K562 (cell line): ENCODE measurements around the gene CENPE. TPM values are rescaled to one million over a fixed set of nuclear protein-coding genes. Genes with fewer than 3 reads are reported as not detected.

ENCODE experiments used
- ATAC-seq: fragments of 200-7000 bp; cut with Tn5 transposase; 3 replicates; pipeline ENCODE4 v1.9.1; 2020; ENCODE audit warnings: moderate library complexity
- BruUV-seq: library from RNA; stranded (reverse); fragments of 400-500 nt; replicated peaks from 2 replicates; lab custom pipeline; 2021; lab: Mats Ljungman, UMichigan
- CTCF ChIA-PET: fragments of 300-600 bp; formaldehyde crosslinking; extraction: SDS; loops from one replicate; lab custom pipeline; 2021; ENCODE audit warnings: low intra/inter-chr PET ratio; lab: Yijun Ruan, JAX
- POLR2A ChIA-PET: fragments of 300-600, 350-650 bp; sonication (Branson Sonifier 250); formaldehyde crosslinking; extraction: SDS; loops from one replicate; lab custom pipeline; 2021; ENCODE audit warnings: antibody characterized with exemption, inconsistent platforms; lab: Yijun Ruan, JAX
- DNase-seq, 4 experiments: peaks; one replicate each; pipeline versions ENCODE4 v3.0.0 to v3.0.0-alpha.2; 2011 to 2018; ENCODE audit warnings: low spot score in 3 of 4, mixed read lengths in 3 of 4; ENCODE audit errors: extremely low read depth in 1 of 4
- FAIRE-seq: peaks from 2 replicates; lab custom pipeline; 2011; peaks lifted over from hg19 to GRCh38; lab: Jason Lieb, UNC
- H2AFZ ChIP-seq: 2 replicates; pipeline ENCODE4 v1.6.0; 2011; ENCODE audit warnings: low read depth, low read length, control low read depth, inconsistent platforms
- H3K27ac ChIP-seq: fragments of 200-600 bp; 3 replicates; pipeline ENCODE4 v1.8.0; 2011; ENCODE audit warnings: low read depth, mild to moderate bottlenecking, control low read depth, inconsistent platforms, low read length, moderate library complexity, mixed read lengths; ENCODE audit errors: extremely low read depth
- H3K27me3 ChIP-seq, 2 experiments: fragments of 300-600 bp in 1 of 2; 2 replicates in 1 of 2; 3 replicates in 1 of 2; pipeline versions ENCODE4 v1.6.0 to v1.8.0; 2011; ENCODE audit warnings: inconsistent platforms in 2 of 2, low read length in 2 of 2, mild to moderate bottlenecking in 1 of 2, mixed read lengths in 1 of 2, moderate library complexity in 1 of 2; ENCODE audit not compliant: control insufficient read depth in 2 of 2, insufficient read depth in 2 of 2
- H3K36me3 ChIP-seq: fragments of 300-600 bp; 3 replicates; pipeline ENCODE4 v1.8.0; 2011; ENCODE audit warnings: mild to moderate bottlenecking, low read length, inconsistent platforms; ENCODE audit not compliant: control insufficient read depth, insufficient read depth
- H3K4me1 ChIP-seq, 2 experiments: fragments of 200-600 bp in 1 of 2; replicated peaks in 1 of 2; 2 replicates in 1 of 2; 3 replicates in 1 of 2; pipeline versions ENCODE4 v1.5.1 to v1.8.0; 2011; ENCODE audit warnings: inconsistent platforms in 2 of 2, low read length in 2 of 2, mild to moderate bottlenecking in 1 of 2, mixed read lengths in 1 of 2, moderate library complexity in 1 of 2; ENCODE audit not compliant: control insufficient read depth in 2 of 2, insufficient read depth in 2 of 2
- H3K4me2 ChIP-seq: 2 replicates; pipeline ENCODE4 v1.6.1; 2011; ENCODE audit warnings: low read length, control low read depth, inconsistent platforms, mixed read lengths; ENCODE audit not compliant: insufficient read depth
- H3K4me3 ChIP-seq: fragments of 200-600 bp; sonication (generic), shearing (Covaris generic); 2 replicates; pipeline ENCODE4 v1.5.1; 2016; ENCODE audit warnings: control low read depth, inconsistent platforms
- H3K79me2 ChIP-seq: fragments of 200-600 bp; 3 replicates; pipeline ENCODE4 v1.8.0; 2011; ENCODE audit warnings: low read length, inconsistent platforms; ENCODE audit not compliant: control insufficient read depth, insufficient read depth
- H3K9ac ChIP-seq, 2 experiments: 2 replicates each; pipeline versions ENCODE4 v1.6.0 to v1.6.1; 2011; ENCODE audit warnings: low read depth in 2 of 2, low read length in 2 of 2, control low read depth in 1 of 2, inconsistent platforms in 1 of 2, mild to moderate bottlenecking in 1 of 2, mixed read lengths in 1 of 2; ENCODE audit not compliant: insufficient read depth in 1 of 2
- H3K9me1 ChIP-seq: one replicate; pipeline ENCODE4 v1.6.0; 2011; ENCODE audit warnings: inconsistent platforms, mild to moderate bottlenecking, low read length, moderate library complexity; ENCODE audit not compliant: control insufficient read depth, insufficient read depth
- H3K9me3 ChIP-seq: replicated peaks from 2 replicates; pipeline ENCODE4 v1.5.1; 2011; ENCODE audit warnings: low read depth, low read length, inconsistent platforms; ENCODE audit not compliant: control insufficient read depth, insufficient read depth
- H4K20me1 ChIP-seq: replicated peaks from 2 replicates; pipeline ENCODE4 v1.6.1; 2011; ENCODE audit warnings: low read length, inconsistent platforms, mixed read lengths; ENCODE audit not compliant: control insufficient read depth, insufficient read depth
- BHLHE40 ChIP-seq: IDR thresholded peaks from 2 replicates; pipeline ENCODE4 v1.6.1; 2011; ENCODE audit warnings: low read length, improper control_type of control experiment
- CBX3 ChIP-seq, 2 experiments: IDR thresholded peaks; 1 replicate in 1 of 2; 2 replicates in 1 of 2; pipeline ENCODE4 v1.6.1; 2012; ENCODE audit warnings: inconsistent platforms in 2 of 2, low read length in 2 of 2, borderline replicate concordance in 1 of 2, control low read depth in 1 of 2
- FOSL1 ChIP-seq: fragments of 200-800 bp; sonication (Bioruptor generic); conservative IDR thresholded peaks from 2 replicates; pipeline ENCODE4 v1.6.1; 2016; ENCODE audit warnings: missing genetic modification characterization, missing compliant biosample characterization
- MCM7 ChIP-seq, 2 experiments: fragments of 450-650 bp; IDR thresholded peaks; 2 replicates each; pipeline ENCODE4 v1.6.1; 2016 to 2018
- NCOA2 ChIP-seq, 2 experiments: fragments of 450-650 bp; IDR thresholded peaks; 2 replicates each; pipeline ENCODE4 v1.6.1; 2018; ENCODE audit warnings: mild to moderate bottlenecking in 2 of 2, moderate library complexity in 1 of 2; ENCODE audit not compliant: partially characterized antibody in 2 of 2
- NFE2 ChIP-seq: IDR thresholded peaks from 2 replicates; pipeline ENCODE4 v1.6.1; 2014; ENCODE audit warnings: antibody characterized with exemption, low read depth
- NR2F6 ChIP-seq: fragments of 450-650 bp; formaldehyde crosslinking; IDR thresholded peaks from 2 replicates; pipeline ENCODE4 v1.4.0; 2020; ENCODE audit warnings: mild to moderate bottlenecking
- PHF8 ChIP-seq: fragments of 200-600 bp; sonication (generic); IDR thresholded peaks from 2 replicates; pipeline ENCODE4 v1.6.1; 2012; ENCODE audit warnings: mixed run types, mild to moderate bottlenecking, inconsistent platforms, low read length, moderate library complexity, borderline replicate concordance
- TFAM ChIP-seq: fragments of 250-450 bp; sonication (Bioruptor Pico); conservative IDR thresholded peaks from 2 replicates; pipeline ENCODE4 v1.5.0; 2021; ENCODE audit warnings: mild to moderate bottlenecking, moderate library complexity
- WGBS: fragments of 100-300 bp; shearing (Covaris generic); methylation state at CpG from one replicate; pipeline ENCODE4 v1.1.6; 2016; ENCODE audit warnings: low coverage, mixed read lengths; ENCODE audit not compliant: insufficient coverage; ENCODE audit errors: missing lambda C conversion rate; 5-methylcytosine and 5-hydroxymethylcytosine counted together
- in situ Hi-C: fragments of 300-500 bp; cut with MboI; formaldehyde crosslinking; loops from 4 replicates; pipeline ENCODE4 v1.15.0; 2018; ENCODE audit warnings: inconsistent platforms, mixed read lengths
- intact Hi-C: fragments of 100-400 bp; cut with micrococcal nuclease; formaldehyde crosslinking; loops from 2 replicates; pipeline ENCODE4 v1.14.2; 2022
- polyA plus RNA-seq, 8 experiments: library from polyadenylated mRNA; depleted of rRNA in 4 of 8; stranded (reverse) in 5 of 8; unstranded in 3 of 8; fragments of >200 nt; fragmentation: Nextera tagmentation in 2 of 8; fragmentation: Illumina TruSeq in 1 of 8; extraction: Ambion mirVana in 2 of 8; extraction: Trizol in 1 of 8; gene quantifications; 2 replicates each; pipeline versions ENCODE4 v1.2.1 to v1.2.3, GENCODE V29; 2011 to 2014; ENCODE audit warnings: inconsistent platforms in 1 of 8, missing spikeins in 1 of 8
- total RNA-seq, 7 experiments: library from RNA; depleted of rRNA in 6 of 7; stranded (reverse); fragments of >200 nt in 6 of 7; fragmentation: Illumina TruSeq in 2 of 7; extraction: Trizol in 2 of 7; gene quantifications; 2 replicates each; pipeline versions ENCODE4 v1.2.1 to v1.2.3, GENCODE V29; 2011 to 2021; ENCODE audit warnings: low replicate concordance in 1 of 7
- TF ChIP-seq, protein P1 (sequence below): sonication (generic); formaldehyde crosslinking; IDR thresholded peaks from 2 replicates; pipeline ENCODE4 v1.8.0; 2022; ENCODE audit warnings: mild to moderate bottlenecking, missing genetic modification reagents, borderline replicate concordance
- TF ChIP-seq, protein P2 (sequence below), 2 experiments: fragments of 450-650 bp in 1 of 2; IDR thresholded peaks; 2 replicates each; pipeline ENCODE4 v1.6.1; 2011 to 2017; ENCODE audit warnings: low read depth in 2 of 2, antibody characterized with exemption in 1 of 2, borderline replicate concordance in 1 of 2, low read length in 1 of 2, mild to moderate bottlenecking in 1 of 2, mixed read lengths in 1 of 2; ENCODE audit not compliant: control insufficient read depth in 1 of 2
- TF ChIP-seq, protein P3 (sequence below), 3 experiments: fragments of 200-800 bp in 1 of 3; sonication (Bioruptor generic) in 1 of 3; sonication (generic) in 1 of 3; formaldehyde crosslinking in 1 of 3; IDR thresholded peaks; 2 replicates each; pipeline versions ENCODE4 v1.6.1 to v1.8.0; 2016 to 2022; ENCODE audit warnings: mild to moderate bottlenecking in 2 of 3, missing compliant biosample characterization in 2 of 3, missing genetic modification characterization in 2 of 3, missing genetic modification reagents in 1 of 3
- TF ChIP-seq, protein P4 (sequence below): sonication (generic); formaldehyde crosslinking; IDR thresholded peaks from 2 replicates; pipeline ENCODE4 v1.8.1; 2022; ENCODE audit warnings: missing genetic modification reagents

CENPE gene
- total and polyA plus RNA-seq, 9 of the 15 experiments (the other 6 are each of a cell fraction or from before 2014, with no cell fraction given): 9.9 to 53.2 (median 27.4) TPM

DNA sequence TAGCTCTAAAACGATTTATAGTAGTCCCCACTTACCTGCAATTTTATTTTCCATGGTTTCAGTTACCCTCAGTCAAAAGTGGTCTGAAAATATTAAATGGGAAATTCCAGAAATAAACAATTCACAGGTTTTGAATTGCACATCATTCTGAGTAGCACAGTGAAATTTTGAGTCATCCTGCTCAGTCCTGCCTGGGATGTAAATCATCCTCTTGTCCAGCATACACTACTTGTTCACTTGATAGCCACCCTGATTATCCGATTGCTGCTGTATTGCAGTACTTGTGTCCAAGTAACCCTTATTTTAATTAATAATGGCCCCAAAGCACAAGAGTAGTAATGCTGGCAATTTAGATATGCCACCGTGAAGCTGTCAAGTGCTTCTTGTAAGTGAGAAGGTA lies 75.0 kb downstream of the CENPE start (continued):
- TF ChIP-seq TFAM (CRISPR knock-in tag): no peak
- TF ChIP-seq, protein P1, sequence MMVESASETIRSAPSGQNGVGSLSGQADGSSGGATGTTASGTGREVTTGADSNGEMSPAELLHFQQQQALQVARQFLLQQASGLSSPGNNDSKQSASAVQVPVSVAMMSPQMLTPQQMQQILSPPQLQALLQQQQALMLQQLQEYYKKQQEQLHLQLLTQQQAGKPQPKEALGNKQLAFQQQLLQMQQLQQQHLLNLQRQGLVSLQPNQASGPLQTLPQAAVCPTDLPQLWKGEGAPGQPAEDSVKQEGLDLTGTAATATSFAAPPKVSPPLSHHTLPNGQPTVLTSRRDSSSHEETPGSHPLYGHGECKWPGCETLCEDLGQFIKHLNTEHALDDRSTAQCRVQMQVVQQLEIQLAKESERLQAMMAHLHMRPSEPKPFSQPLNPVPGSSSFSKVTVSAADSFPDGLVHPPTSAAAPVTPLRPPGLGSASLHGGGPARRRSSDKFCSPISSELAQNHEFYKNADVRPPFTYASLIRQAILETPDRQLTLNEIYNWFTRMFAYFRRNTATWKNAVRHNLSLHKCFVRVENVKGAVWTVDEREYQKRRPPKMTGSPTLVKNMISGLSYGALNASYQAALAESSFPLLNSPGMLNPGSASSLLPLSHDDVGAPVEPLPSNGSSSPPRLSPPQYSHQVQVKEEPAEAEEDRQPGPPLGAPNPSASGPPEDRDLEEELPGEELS (CRISPR knock-in tag): no peak
- no peak for TF ChIP-seq NR2F6 (CRISPR knock-in tag)
- TF ChIP-seq NCOA2 (IDR thresholded peaks at IDR 0.05; ENCODE audit: partially characterized antibody in 2 of 2): no peak
- TF ChIP-seq, all 486 proteins: peak for 0

DNA sequence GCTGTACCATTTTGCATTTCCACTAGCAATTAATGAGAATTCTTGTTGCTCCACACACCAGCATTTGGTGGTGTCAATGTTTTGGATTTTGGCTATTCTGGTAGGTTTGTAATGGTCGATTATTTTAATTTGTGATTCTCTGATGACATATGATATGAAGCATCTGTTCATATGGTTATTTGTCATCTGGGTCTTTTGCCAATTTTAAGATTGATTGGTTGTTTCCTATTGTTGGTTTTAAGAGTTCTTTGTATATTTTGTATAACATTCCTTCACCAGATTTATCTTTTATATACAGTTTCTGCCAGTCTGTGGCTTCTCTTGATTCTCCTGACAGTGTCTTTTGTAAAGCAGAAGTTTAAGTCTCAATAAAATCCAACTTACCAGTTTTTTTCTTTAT lies 80.0 kb downstream of the CENPE start:
- POLR2A ChIA-PET: no interaction called here
- in situ Hi-C loops: no loop called here
- TF ChIP-seq, protein P2, sequence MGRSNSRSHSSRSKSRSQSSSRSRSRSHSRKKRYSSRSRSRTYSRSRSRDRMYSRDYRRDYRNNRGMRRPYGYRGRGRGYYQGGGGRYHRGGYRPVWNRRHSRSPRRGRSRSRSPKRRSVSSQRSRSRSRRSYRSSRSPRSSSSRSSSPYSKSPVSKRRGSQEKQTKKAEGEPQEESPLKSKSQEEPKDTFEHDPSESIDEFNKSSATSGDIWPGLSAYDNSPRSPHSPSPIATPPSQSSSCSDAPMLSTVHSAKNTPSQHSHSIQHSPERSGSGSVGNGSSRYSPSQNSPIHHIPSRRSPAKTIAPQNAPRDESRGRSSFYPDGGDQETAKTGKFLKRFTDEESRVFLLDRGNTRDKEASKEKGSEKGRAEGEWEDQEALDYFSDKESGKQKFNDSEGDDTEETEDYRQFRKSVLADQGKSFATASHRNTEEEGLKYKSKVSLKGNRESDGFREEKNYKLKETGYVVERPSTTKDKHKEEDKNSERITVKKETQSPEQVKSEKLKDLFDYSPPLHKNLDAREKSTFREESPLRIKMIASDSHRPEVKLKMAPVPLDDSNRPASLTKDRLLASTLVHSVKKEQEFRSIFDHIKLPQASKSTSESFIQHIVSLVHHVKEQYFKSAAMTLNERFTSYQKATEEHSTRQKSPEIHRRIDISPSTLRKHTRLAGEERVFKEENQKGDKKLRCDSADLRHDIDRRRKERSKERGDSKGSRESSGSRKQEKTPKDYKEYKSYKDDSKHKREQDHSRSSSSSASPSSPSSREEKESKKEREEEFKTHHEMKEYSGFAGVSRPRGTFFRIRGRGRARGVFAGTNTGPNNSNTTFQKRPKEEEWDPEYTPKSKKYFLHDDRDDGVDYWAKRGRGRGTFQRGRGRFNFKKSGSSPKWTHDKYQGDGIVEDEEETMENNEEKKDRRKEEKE (IDR thresholded peaks at IDR 0.05; ENCODE audit: borderline replicate concordance in 1 of 2, control insufficient read depth in 1 of 2, low read depth in 2 of 2, low read length in 1 of 2): no peak
- TF ChIP-seq, protein P3, sequence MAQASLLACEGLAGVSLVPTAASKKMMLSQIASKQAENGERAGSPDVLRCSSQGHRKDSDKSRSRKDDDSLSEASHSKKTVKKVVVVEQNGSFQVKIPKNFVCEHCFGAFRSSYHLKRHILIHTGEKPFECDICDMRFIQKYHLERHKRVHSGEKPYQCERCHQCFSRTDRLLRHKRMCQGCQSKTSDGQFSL (CRISPR knock-in tag; IDR thresholded peaks at IDR 0.05): no peak
- TF ChIP-seq, protein P3 (tag; IDR thresholded peaks at IDR 0.05): no peak
- no peak for TF ChIP-seq PHF8
- TF ChIP-seq BHLHE40: no peak
- TF ChIP-seq, protein P4, sequence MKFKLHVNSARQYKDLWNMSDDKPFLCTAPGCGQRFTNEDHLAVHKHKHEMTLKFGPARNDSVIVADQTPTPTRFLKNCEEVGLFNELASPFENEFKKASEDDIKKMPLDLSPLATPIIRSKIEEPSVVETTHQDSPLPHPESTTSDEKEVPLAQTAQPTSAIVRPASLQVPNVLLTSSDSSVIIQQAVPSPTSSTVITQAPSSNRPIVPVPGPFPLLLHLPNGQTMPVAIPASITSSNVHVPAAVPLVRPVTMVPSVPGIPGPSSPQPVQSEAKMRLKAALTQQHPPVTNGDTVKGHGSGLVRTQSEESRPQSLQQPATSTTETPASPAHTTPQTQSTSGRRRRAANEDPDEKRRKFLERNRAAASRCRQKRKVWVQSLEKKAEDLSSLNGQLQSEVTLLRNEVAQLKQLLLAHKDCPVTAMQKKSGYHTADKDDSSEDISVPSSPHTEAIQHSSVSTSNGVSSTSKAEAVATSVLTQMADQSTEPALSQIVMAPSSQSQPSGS (CRISPR knock-in tag): no peak
- no peak for TF ChIP-seq NFE2
- no peak for TF ChIP-seq MCM7 (IDR thresholded peaks at IDR 0.05)
- no peak for TF ChIP-seq CBX3 (IDR thresholded peaks at IDR 0.05; ENCODE audit: borderline replicate concordance in 1 of 2, low read length in 2 of 2)
- no peak for TF ChIP-seq FOSL1

More for the DNA sequence above, 80.0 kb downstream of the CENPE start:
- BruUV-seq: no TSS peak
- Histone ChIP-seq H4K20me1 (no peaks in the 10 kb centered on the region), H3K9ac (no peak overlapping the region), H3K4me1 (no peaks in the 10 kb centered on the region), H3K27ac (no peak overlapping the region), H3K9me3 (no peaks in the 10 kb centered on the region), H3K36me3 (peaks cover 50% of the 10 kb centered on the region; the same call in 2 of the 3 replicates), H3K79me2 (no peaks in the 10 kb centered on the region), H3K4me3 (no peak overlapping the region), H3K4me2 (no peak overlapping the region), H3K9me1 (no peaks in the 10 kb centered on the region), H3K27me3 (no peaks in the 10 kb centered on the region), H2AFZ (no peak overlapping the region)
- DNase-seq: no peak
- intact Hi-C loops: no loop called here
- CTCF ChIA-PET: no interaction called here
- no peak for FAIRE-seq
- WGBS: 62% methylated on average over 1 of the region's 1 CpG
- ATAC-seq: no peak
